Astrocyte of the spinal cord (primary cell): ENCODE data around the gene PDZD2.
"Not testable (repeated sequence)": the region's sequence is repeated elsewhere in the genome, so short reads cannot be mapped to it uniquely, and the experiment has no call there.

ENCODE experiments used
- DNase-seq: peaks from one replicate; pipeline ENCODE4 v3.0.0; 2011; ENCODE audit warnings: low read depth, low spot score
- H3K4me3 ChIP-seq: 2 replicates; pipeline ENCODE4 v1.5.1; 2011; ENCODE audit warnings: low read depth, mild to moderate bottlenecking, low read length, moderate library complexity
- CTCF ChIP-seq: IDR thresholded peaks from 2 replicates; pipeline ENCODE4 v1.5.1; 2012; ENCODE audit warnings: low read depth, mild to moderate bottlenecking, low read length, inconsistent platforms
- in situ Hi-C: cut with HindIII; loops from 2 replicates; pipeline ENCODE4 v1.10.0; 2017; ENCODE audit warnings: low sequenced_read_pairs

Gene PDZD2

GRCh38 chr5:31638748-31639418 lies at the start of gene PDZD2:
TSS of gene PDZD2 (plus strand) at chr5:31639131.
- peak within 1 kb of the TSS; percentile 52 for H3K4me3 ChIP-seq
- DNase-seq, result peak; percentile 46
- TF ChIP-seq CTCF, result peak; percentile 67
- in situ Hi-C loops, result no loop called here

GRCh38 chr5:31593665-31594064 lies 45.3 kb upstream of the PDZD2 start:
- in situ Hi-C loops, result no loop called here
- H3K4me3 ChIP-seq, result no peak overlapping the region
- TF ChIP-seq CTCF, result no peak
- DNase-seq, result no peak

- no peak for DNase-seq
- no peak overlapping the region for H3K4me3 ChIP-seq
- TF ChIP-seq CTCF, result no peak
- in situ Hi-C loops, result no loop called here
Measured at GRCh38 chr5:31596354-31596753, 42.6 kb upstream of the PDZD2 start.

GRCh38 chr5:31598640-31599611 lies 40.0 kb upstream of the PDZD2 start:
- no peak for TF ChIP-seq CTCF
- in situ Hi-C loops, result no loop called here
- DNase-seq, result no peak
- no peak overlapping the region for H3K4me3 ChIP-seq

GRCh38 chr5:31602305-31602704 lies 36.6 kb upstream of the PDZD2 start:
- H3K4me3 ChIP-seq, in situ Hi-C loops, DNase-seq: not testable (repeated sequence)

- H3K4me3 ChIP-seq, result no peak overlapping the region
- DNase-seq, result no peak
- in situ Hi-C loops, result no loop called here
- TF ChIP-seq CTCF, result no peak
Measured at GRCh38 chr5:31604240-31604639, 34.7 kb upstream of the PDZD2 start.

GRCh38 chr5:31604644-31605043 lies 34.3 kb upstream of the PDZD2 start:
- TF ChIP-seq CTCF, result no peak
- in situ Hi-C loops, result no loop called here
- H3K4me3 ChIP-seq, result no peak overlapping the region
- DNase-seq, result no peak
